ENCODE measurements around the gene MLLT3. TPM values are rescaled to one million over a fixed set of nuclear protein-coding genes. Genes with fewer than 3 reads are reported as not detected.

MLLT3 gene
- total RNA-seq, 1 experiment from 2014 or later: 24.4 TPM

DNA sequence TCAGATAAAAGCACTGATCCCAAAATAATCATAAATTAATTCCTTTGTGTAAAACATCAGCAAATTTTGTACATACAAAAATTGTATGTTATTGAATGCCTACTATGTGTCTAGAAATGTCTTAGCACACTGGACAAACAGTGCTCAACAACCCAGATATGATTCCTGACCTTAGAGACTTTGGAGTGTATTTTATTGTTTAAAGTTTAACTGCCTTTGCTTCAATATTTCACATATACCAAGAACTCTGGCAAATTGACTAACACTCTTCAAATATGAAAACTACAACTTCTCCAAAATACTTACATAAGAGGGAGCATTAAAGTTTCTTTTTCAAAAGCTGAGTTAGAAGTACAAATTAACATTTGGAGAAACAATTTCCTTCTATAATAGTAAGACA lies 231.9 kb downstream of the MLLT3 start:
- DNase-seq: no peak
- TF ChIP-seq, protein P1, sequence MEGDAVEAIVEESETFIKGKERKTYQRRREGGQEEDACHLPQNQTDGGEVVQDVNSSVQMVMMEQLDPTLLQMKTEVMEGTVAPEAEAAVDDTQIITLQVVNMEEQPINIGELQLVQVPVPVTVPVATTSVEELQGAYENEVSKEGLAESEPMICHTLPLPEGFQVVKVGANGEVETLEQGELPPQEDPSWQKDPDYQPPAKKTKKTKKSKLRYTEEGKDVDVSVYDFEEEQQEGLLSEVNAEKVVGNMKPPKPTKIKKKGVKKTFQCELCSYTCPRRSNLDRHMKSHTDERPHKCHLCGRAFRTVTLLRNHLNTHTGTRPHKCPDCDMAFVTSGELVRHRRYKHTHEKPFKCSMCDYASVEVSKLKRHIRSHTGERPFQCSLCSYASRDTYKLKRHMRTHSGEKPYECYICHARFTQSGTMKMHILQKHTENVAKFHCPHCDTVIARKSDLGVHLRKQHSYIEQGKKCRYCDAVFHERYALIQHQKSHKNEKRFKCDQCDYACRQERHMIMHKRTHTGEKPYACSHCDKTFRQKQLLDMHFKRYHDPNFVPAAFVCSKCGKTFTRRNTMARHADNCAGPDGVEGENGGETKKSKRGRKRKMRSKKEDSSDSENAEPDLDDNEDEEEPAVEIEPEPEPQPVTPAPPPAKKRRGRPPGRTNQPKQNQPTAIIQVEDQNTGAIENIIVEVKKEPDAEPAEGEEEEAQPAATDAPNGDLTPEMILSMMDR (IDR thresholded peaks at IDR 0.05; ENCODE audit: insufficient read depth in 1 of 2, low read depth in 1 of 2, low read length in 1 of 2, severe bottlenecking in 1 of 2, unreplicated experiment in 1 of 2): no peak
- no TSS peak for BruUV-seq (replicated peaks)
- Histone ChIP-seq H3K9me3 (no peaks in the 10 kb centered on the region), H3K4me1 (0 out of 2 replicates have a peak, but pooled peaks cover 9% of the 10 kb centered on the region), H3K4me3 (ENCODE audit: low read depth, low read length) (no peak overlapping the region), H3K27me3 (replicated peaks; ENCODE audit: control insufficient read depth, insufficient read depth, low read length) (no peaks in the 10 kb centered on the region), H3K36me3 (ENCODE audit: control insufficient read depth, insufficient read depth, low read length) (no peaks in the 10 kb centered on the region)
- ChIA-PET CTCF (no interaction called here), POLR2A (no interaction called here)
- Mint-ChIP-seq H3K9me3 (ENCODE audit: unreplicated experiment) (no peaks in the 10 kb centered on the region), H3K4me1 (ENCODE audit: low read depth, unreplicated experiment) (no peaks in the 10 kb centered on the region), H3K27me3 (ENCODE audit: insufficient read depth, unreplicated experiment) (no peaks in the 10 kb centered on the region), H3K36me3 (ENCODE audit: insufficient read depth, unreplicated experiment) (peaks cover 11% of the 10 kb centered on the region), H3K4me3 (ENCODE audit: unreplicated experiment) (no peak overlapping the region), H3K27ac (ENCODE audit: unreplicated experiment) (no peak overlapping the region)
- intact Hi-C loops (cut with micrococcal nuclease; ENCODE audit: unreplicated experiment): no loop called here

DNA sequence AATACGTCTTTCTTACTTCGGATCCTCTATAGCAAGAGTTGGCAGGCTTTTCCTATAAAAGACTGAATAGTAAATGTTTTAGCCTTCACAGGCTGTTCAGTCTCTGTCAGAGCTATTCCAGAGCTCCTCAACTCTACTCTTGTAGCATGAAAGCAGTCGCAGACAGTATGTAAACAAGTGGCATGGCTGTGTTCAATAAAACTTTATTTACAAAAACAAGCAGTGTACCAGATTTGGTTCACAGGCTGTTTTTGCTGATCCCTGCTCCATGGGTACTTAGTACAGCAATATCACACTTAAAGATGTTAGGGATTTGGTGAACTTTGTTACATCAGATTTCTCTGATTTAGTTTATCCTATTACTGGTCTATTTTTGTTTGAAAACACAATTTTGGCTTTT lies 235.2 kb downstream of the MLLT3 start:
- POLR2A ChIA-PET: no interaction called here
- Mint-ChIP-seq H3K27ac (ENCODE audit: unreplicated experiment) (no peak overlapping the region), H3K4me3 (ENCODE audit: unreplicated experiment) (no peak overlapping the region), H3K36me3 (ENCODE audit: insufficient read depth, unreplicated experiment) (peaks cover 6% of the 10 kb centered on the region), H3K27me3 (ENCODE audit: insufficient read depth, unreplicated experiment) (no peaks in the 10 kb centered on the region), H3K9me3 (ENCODE audit: unreplicated experiment) (no peaks in the 10 kb centered on the region), H3K4me1 (ENCODE audit: low read depth, unreplicated experiment) (peaks cover 10% of the 10 kb centered on the region)
- no peaks in the 10 kb centered on the region for H3K9me3 ChIP-seq
- H3K4me1 ChIP-seq: 0 out of 2 replicates have a peak, but pooled peaks cover 19% of the 10 kb centered on the region
- no peak overlapping the region for H3K4me3 ChIP-seq (ENCODE audit: low read depth, low read length)
- H3K36me3 ChIP-seq (ENCODE audit: control insufficient read depth, insufficient read depth, low read length): no peaks in the 10 kb centered on the region
- TF ChIP-seq, protein P1 (IDR thresholded peaks at IDR 0.05; ENCODE audit: insufficient read depth in 1 of 2, low read depth in 1 of 2, low read length in 1 of 2, severe bottlenecking in 1 of 2, unreplicated experiment in 1 of 2): no peak
- no TSS peak for BruUV-seq (replicated peaks)
- no peaks in the 10 kb centered on the region for H3K27me3 ChIP-seq (replicated peaks; ENCODE audit: control insufficient read depth, insufficient read depth, low read length)
- intact Hi-C loops (cut with micrococcal nuclease; ENCODE audit: unreplicated experiment): no loop called here
- CTCF ChIA-PET: no interaction called here
- DNase-seq: no peak

- H3K27me3 Mint-ChIP-seq (ENCODE audit: insufficient read depth, unreplicated experiment): no peaks in the 10 kb centered on the region
- ChIA-PET CTCF (no interaction called here), POLR2A (no interaction called here)
- no peaks in the 10 kb centered on the region for H3K27me3 ChIP-seq (replicated peaks; ENCODE audit: control insufficient read depth, insufficient read depth, low read length)
- no TSS peak for BruUV-seq (replicated peaks)
- H3K9me3 Mint-ChIP-seq (ENCODE audit: unreplicated experiment): no peaks in the 10 kb centered on the region
- H3K9me3 ChIP-seq: no peaks in the 10 kb centered on the region
- H3K4me3 ChIP-seq (ENCODE audit: low read depth, low read length): no peak overlapping the region
- H3K4me1 Mint-ChIP-seq (ENCODE audit: low read depth, unreplicated experiment): peaks cover 18% of the 10 kb centered on the region
- no peak for DNase-seq
- peaks cover 20% of the 10 kb centered on the region for H3K4me1 ChIP-seq
- TF ChIP-seq, protein P1 (IDR thresholded peaks at IDR 0.05; ENCODE audit: insufficient read depth in 1 of 2, low read depth in 1 of 2, low read length in 1 of 2, severe bottlenecking in 1 of 2, unreplicated experiment in 1 of 2): no peak
- H3K36me3 ChIP-seq (ENCODE audit: control insufficient read depth, insufficient read depth, low read length): no peaks in the 10 kb centered on the region
- H3K27ac Mint-ChIP-seq (ENCODE audit: unreplicated experiment): no peak overlapping the region
- H3K36me3 Mint-ChIP-seq (ENCODE audit: insufficient read depth, unreplicated experiment): peaks cover 6% of the 10 kb centered on the region
- intact Hi-C loops (cut with micrococcal nuclease; ENCODE audit: unreplicated experiment): no loop called here
- H3K4me3 Mint-ChIP-seq (ENCODE audit: unreplicated experiment): no peak overlapping the region
Observed at GRCh38 chr9:20384642-20385041, 237.7 kb downstream of the MLLT3 start.

Measured in Caco-2 (cell line).